HG03575 (cell line): ENCODE measurements around the gene CEP126.

Experiments used
- ATAC-seq: cut with Tn5 transposase; IDR thresholded peaks from one replicate; pipeline ENCODE4 v1.9.1; 2021; ENCODE audit not compliant: unreplicated experiment, insufficient number of reproducible peaks, low FRiP score; ENCODE audit errors: extremely low read depth

Gene CEP126

GRCh38 chr11:102005306-102005705 is 90.5 kb downstream of the CEP126 start:
- no peak for ATAC-seq

GRCh38 chr11:102006835-102007566 is 92.2 kb downstream of the CEP126 start:
- ATAC-seq: no peak

- no peak for ATAC-seq
Observed at GRCh38 chr11:102007567-102008437, 93.0 kb downstream of the CEP126 start.

- no peak for ATAC-seq
Observed at GRCh38 chr11:102010776-102011494, 96.1 kb downstream of the CEP126 start.

- ATAC-seq: no peak
Observed at GRCh38 chr11:102012946-102013345, 98.1 kb downstream of the CEP126 start.

- no peak for ATAC-seq
Observed at GRCh38 chr11:102014756-102015155, 99.9 kb downstream of the CEP126 start.

GRCh38 chr11:102017026-102017425 is 102.2 kb downstream of the CEP126 start:
- ATAC-seq: no peak

- no peak for ATAC-seq
Observed at GRCh38 chr11:102026217-102026616, 111.4 kb downstream of the CEP126 start.

- no peak for ATAC-seq
Observed at GRCh38 chr11:102026959-102027358, 112.1 kb downstream of the CEP126 start.

- ATAC-seq: no peak
Observed at GRCh38 chr11:102036757-102037156, 121.9 kb downstream of the CEP126 start.

- ATAC-seq: no peak
Observed at GRCh38 chr11:102046841-102047240, 132.0 kb downstream of the CEP126 start.

- ATAC-seq: no peak
Observed at GRCh38 chr11:102047305-102047924, 132.6 kb downstream of the CEP126 start, which contains the start of gene CFAP300. TSS of gene CFAP300 (plus strand) at chr11:102047437. CDS start at chr11:102047471, 34 bp downstream.
